K562 (cell line): ENCODE measurements around the gene SERPINA5. TPM values are rescaled to one million over a fixed set of nuclear protein-coding genes. Genes with fewer than 3 reads are reported as not detected.

Experiments used
- ATAC-seq: fragments of 200-7000 bp; cut with Tn5 transposase; 3 replicates; pipeline ENCODE4 v1.9.1; 2020; ENCODE audit warnings: moderate library complexity
- BruUV-seq: library from RNA; stranded (reverse); fragments of 400-500 nt; replicated peaks from 2 replicates; lab custom pipeline; 2021; lab: Mats Ljungman, UMichigan
- CTCF ChIA-PET: fragments of 300-600 bp; formaldehyde crosslinking; extraction: SDS; loops from one replicate; lab custom pipeline; 2021; ENCODE audit warnings: low intra/inter-chr PET ratio; lab: Yijun Ruan, JAX
- POLR2A ChIA-PET: fragments of 300-600, 350-650 bp; sonication (Branson Sonifier 250); formaldehyde crosslinking; extraction: SDS; loops from one replicate; lab custom pipeline; 2021; ENCODE audit warnings: antibody characterized with exemption, inconsistent platforms; lab: Yijun Ruan, JAX
- DNase-seq, 4 experiments: peaks; one replicate each; pipeline versions ENCODE4 v3.0.0 to v3.0.0-alpha.2; 2011 to 2018; ENCODE audit warnings: low spot score in 3 of 4, mixed read lengths in 3 of 4; ENCODE audit errors: extremely low read depth in 1 of 4
- FAIRE-seq: peaks from 2 replicates; lab custom pipeline; 2011; peaks lifted over from hg19 to GRCh38; lab: Jason Lieb, UNC
- H2AFZ ChIP-seq: 2 replicates; pipeline ENCODE4 v1.6.0; 2011; ENCODE audit warnings: low read depth, low read length, control low read depth, inconsistent platforms
- H3K27ac ChIP-seq: fragments of 200-600 bp; 3 replicates; pipeline ENCODE4 v1.8.0; 2011; ENCODE audit warnings: low read depth, mild to moderate bottlenecking, control low read depth, inconsistent platforms, low read length, moderate library complexity, mixed read lengths; ENCODE audit errors: extremely low read depth
- H3K27me3 ChIP-seq, 2 experiments: fragments of 300-600 bp in 1 of 2; 2 replicates in 1 of 2; 3 replicates in 1 of 2; pipeline versions ENCODE4 v1.6.0 to v1.8.0; 2011; ENCODE audit warnings: inconsistent platforms in 2 of 2, low read length in 2 of 2, mild to moderate bottlenecking in 1 of 2, mixed read lengths in 1 of 2, moderate library complexity in 1 of 2; ENCODE audit not compliant: control insufficient read depth in 2 of 2, insufficient read depth in 2 of 2
- H3K36me3 ChIP-seq: fragments of 300-600 bp; 3 replicates; pipeline ENCODE4 v1.8.0; 2011; ENCODE audit warnings: mild to moderate bottlenecking, low read length, inconsistent platforms; ENCODE audit not compliant: control insufficient read depth, insufficient read depth
- H3K4me1 ChIP-seq, 2 experiments: fragments of 200-600 bp in 1 of 2; replicated peaks in 1 of 2; 2 replicates in 1 of 2; 3 replicates in 1 of 2; pipeline versions ENCODE4 v1.5.1 to v1.8.0; 2011; ENCODE audit warnings: inconsistent platforms in 2 of 2, low read length in 2 of 2, mild to moderate bottlenecking in 1 of 2, mixed read lengths in 1 of 2, moderate library complexity in 1 of 2; ENCODE audit not compliant: control insufficient read depth in 2 of 2, insufficient read depth in 2 of 2
- H3K4me2 ChIP-seq: 2 replicates; pipeline ENCODE4 v1.6.1; 2011; ENCODE audit warnings: low read length, control low read depth, inconsistent platforms, mixed read lengths; ENCODE audit not compliant: insufficient read depth
- H3K4me3 ChIP-seq: fragments of 200-600 bp; sonication (generic), shearing (Covaris generic); 2 replicates; pipeline ENCODE4 v1.5.1; 2016; ENCODE audit warnings: control low read depth, inconsistent platforms
- H3K79me2 ChIP-seq: fragments of 200-600 bp; 3 replicates; pipeline ENCODE4 v1.8.0; 2011; ENCODE audit warnings: low read length, inconsistent platforms; ENCODE audit not compliant: control insufficient read depth, insufficient read depth
- H3K9ac ChIP-seq, 2 experiments: 2 replicates each; pipeline versions ENCODE4 v1.6.0 to v1.6.1; 2011; ENCODE audit warnings: low read depth in 2 of 2, low read length in 2 of 2, control low read depth in 1 of 2, inconsistent platforms in 1 of 2, mild to moderate bottlenecking in 1 of 2, mixed read lengths in 1 of 2; ENCODE audit not compliant: insufficient read depth in 1 of 2
- H3K9me1 ChIP-seq: one replicate; pipeline ENCODE4 v1.6.0; 2011; ENCODE audit warnings: inconsistent platforms, mild to moderate bottlenecking, low read length, moderate library complexity; ENCODE audit not compliant: control insufficient read depth, insufficient read depth
- H3K9me3 ChIP-seq: replicated peaks from 2 replicates; pipeline ENCODE4 v1.5.1; 2011; ENCODE audit warnings: low read depth, low read length, inconsistent platforms; ENCODE audit not compliant: control insufficient read depth, insufficient read depth
- H4K20me1 ChIP-seq: replicated peaks from 2 replicates; pipeline ENCODE4 v1.6.1; 2011; ENCODE audit warnings: low read length, inconsistent platforms, mixed read lengths; ENCODE audit not compliant: control insufficient read depth, insufficient read depth
- CBX3 ChIP-seq, 2 experiments: IDR thresholded peaks; 1 replicate in 1 of 2; 2 replicates in 1 of 2; pipeline ENCODE4 v1.6.1; 2012; ENCODE audit warnings: inconsistent platforms in 2 of 2, low read length in 2 of 2, borderline replicate concordance in 1 of 2, control low read depth in 1 of 2
- CXXC5 ChIP-seq: fragments of 250-450 bp; sonication (Bioruptor Pico); IDR thresholded peaks from 2 replicates; pipeline ENCODE4 v1.8.0; 2022; ENCODE audit warnings: inconsistent platforms, mild to moderate bottlenecking, moderate library complexity
- DACH1 ChIP-seq: fragments of 450-650 bp; IDR thresholded peaks from 2 replicates; pipeline ENCODE4 v1.6.1; 2018; ENCODE audit not compliant: partially characterized antibody
- ETV5 ChIP-seq: sonication (generic); formaldehyde crosslinking; IDR thresholded peaks from 2 replicates; pipeline ENCODE4 v1.4.0; 2020; ENCODE audit warnings: low read depth, mild to moderate bottlenecking, missing genetic modification reagents
- FOXA1 ChIP-seq: fragments of 450-650 bp; IDR thresholded peaks from 2 replicates; pipeline ENCODE4 v1.6.1; 2016; ENCODE audit warnings: mild to moderate bottlenecking, borderline replicate concordance
- HNRNPH1 ChIP-seq: fragments of 200-400 bp; formaldehyde crosslinking; optimal IDR thresholded peaks from 2 replicates; pipeline ENCODE3; 2017; ENCODE audit warnings: low read depth, mild to moderate bottlenecking, low read length, moderate library complexity
- KLF1 ChIP-seq: fragments of 450-650 bp; IDR thresholded peaks from 2 replicates; pipeline ENCODE4 v1.6.1; 2016; ENCODE audit warnings: missing genetic modification characterization, missing compliant biosample characterization
- MTA2 ChIP-seq: fragments of 450-650 bp; IDR thresholded peaks from 2 replicates; pipeline ENCODE4 v1.6.1; 2016; ENCODE audit warnings: low read depth
- NFIX ChIP-seq: fragments of 250-450 bp; sonication (Bioruptor Pico); IDR thresholded peaks from 2 replicates; pipeline ENCODE4 v1.4.0; 2020; ENCODE audit warnings: low read depth, mild to moderate bottlenecking, moderate library complexity
- POLR2H ChIP-seq: IDR thresholded peaks from 2 replicates; pipeline ENCODE4 v1.6.1; 2016; ENCODE audit warnings: missing genetic modification characterization, low read depth, mild to moderate bottlenecking, control low read depth, missing compliant biosample characterization, moderate library complexity
- PRPF4 ChIP-seq: fragments of 200-400 bp; formaldehyde crosslinking; IDR thresholded peaks from one replicate; pipeline ENCODE4 v1.6.1; 2017; ENCODE audit warnings: low read length, low read depth, mild to moderate bottlenecking; ENCODE audit not compliant: insufficient read depth, poor library complexity, severe bottlenecking
- TRIM25 ChIP-seq: fragments of 450-650 bp; IDR thresholded peaks from 2 replicates; pipeline ENCODE4 v1.7.0; 2016; ENCODE audit warnings: borderline replicate concordance
- USF2 ChIP-seq: sonication (generic); formaldehyde crosslinking; IDR thresholded peaks from 2 replicates; pipeline ENCODE4 v1.5.0; 2020; ENCODE audit warnings: missing genetic modification reagents
- ZFP36 ChIP-seq: fragments of 150-350 bp; IDR thresholded peaks from 2 replicates; pipeline ENCODE4 v1.6.1; 2018; ENCODE audit warnings: low read length, low read depth; ENCODE audit not compliant: partially characterized antibody
- ZNF583 ChIP-seq: fragments of 250-450 bp; sonication (Bioruptor Pico); IDR thresholded peaks from 2 replicates; pipeline ENCODE4 v1.4.0; 2020
- WGBS: fragments of 100-300 bp; shearing (Covaris generic); methylation state at CpG from one replicate; pipeline ENCODE4 v1.1.6; 2016; ENCODE audit warnings: low coverage, mixed read lengths; ENCODE audit not compliant: insufficient coverage; ENCODE audit errors: missing lambda C conversion rate; 5-methylcytosine and 5-hydroxymethylcytosine counted together
- in situ Hi-C: fragments of 300-500 bp; cut with MboI; formaldehyde crosslinking; loops from 4 replicates; pipeline ENCODE4 v1.15.0; 2018; ENCODE audit warnings: inconsistent platforms, mixed read lengths
- intact Hi-C: fragments of 100-400 bp; cut with micrococcal nuclease; formaldehyde crosslinking; loops from 2 replicates; pipeline ENCODE4 v1.14.2; 2022
- polyA plus RNA-seq, 8 experiments: library from polyadenylated mRNA; depleted of rRNA in 4 of 8; stranded (reverse) in 5 of 8; unstranded in 3 of 8; fragments of >200 nt; fragmentation: Nextera tagmentation in 2 of 8; fragmentation: Illumina TruSeq in 1 of 8; extraction: Ambion mirVana in 2 of 8; extraction: Trizol in 1 of 8; gene quantifications; 2 replicates each; pipeline versions ENCODE4 v1.2.1 to v1.2.3, GENCODE V29; 2011 to 2014; ENCODE audit warnings: inconsistent platforms in 1 of 8, missing spikeins in 1 of 8
- total RNA-seq, 7 experiments: library from RNA; depleted of rRNA in 6 of 7; stranded (reverse); fragments of >200 nt in 6 of 7; fragmentation: Illumina TruSeq in 2 of 7; extraction: Trizol in 2 of 7; gene quantifications; 2 replicates each; pipeline versions ENCODE4 v1.2.1 to v1.2.3, GENCODE V29; 2011 to 2021; ENCODE audit warnings: low replicate concordance in 1 of 7

Gene SERPINA5
- total and polyA plus RNA-seq, 9 of the 15 experiments (the other 6 are each of a cell fraction or from before 2014, with no cell fraction given), result 0.38 TPM; not detected in 8

- intact Hi-C loops, result no loop called here
- H3K4me2 ChIP-seq, result no peak overlapping the region
- ChIA-PET POLR2A (no interaction called here), CTCF (no interaction called here)
- no TSS peak for BruUV-seq
- WGBS, result 0% methylated on average over 10 of the region's 10 CpGs
- no peaks in the 10 kb centered on the region for H4K20me1 ChIP-seq
- in situ Hi-C loops, result no loop called here
- TF ChIP-seq POLR2H (tag) (no peak), ZFP36 (peak; percentile 54)
- no peak overlapping the region for H3K9ac ChIP-seq
- H2AFZ ChIP-seq, result no peak overlapping the region
- no peak overlapping the region for H3K4me3 ChIP-seq
- FAIRE-seq, result no peak
- no peaks in the 10 kb centered on the region for H3K4me1 ChIP-seq
- no peaks in the 10 kb centered on the region for H3K36me3 ChIP-seq
- no peak for ATAC-seq
- no peaks in the 10 kb centered on the region for H3K79me2 ChIP-seq
- no peak for DNase-seq
- no peak overlapping the region for H3K27ac ChIP-seq
- no peaks in the 10 kb centered on the region for H3K9me3 ChIP-seq
- no peaks in the 10 kb centered on the region for H3K9me1 ChIP-seq
- H3K27me3 ChIP-seq, result no peaks in the 10 kb centered on the region
Observed at GRCh38 chr14:94624537-94625352, 43.5 kb downstream of the SERPINA5 start.

GRCh38 chr14:94625353-94625635 is 44.1 kb downstream of the SERPINA5 start:
- no peak for DNase-seq
- in situ Hi-C loops, result no loop called here
- no peaks in the 10 kb centered on the region for H3K27me3 ChIP-seq
- H3K4me3 ChIP-seq, result no peak overlapping the region
- WGBS, result 0% methylated on average over 2 of the region's 2 CpGs
- no peak for FAIRE-seq
- no TSS peak for BruUV-seq
- H3K27ac ChIP-seq, result no peak overlapping the region
- no peaks in the 10 kb centered on the region for H3K79me2 ChIP-seq
- H3K4me2 ChIP-seq, result no peak overlapping the region
- no peak for ATAC-seq
- H4K20me1 ChIP-seq, result no peaks in the 10 kb centered on the region
- intact Hi-C loops, result no loop called here
- no peaks in the 10 kb centered on the region for H3K9me1 ChIP-seq
- POLR2A ChIA-PET, result no interaction called here
- H3K4me1 ChIP-seq, result no peaks in the 10 kb centered on the region
- no peaks in the 10 kb centered on the region for H3K36me3 ChIP-seq
- H3K9ac ChIP-seq, result no peak overlapping the region
- CTCF ChIA-PET, result no interaction called here
- no peaks in the 10 kb centered on the region for H3K9me3 ChIP-seq
- no peak overlapping the region for H2AFZ ChIP-seq
- TF ChIP-seq ZNF583 (CRISPR knock-in tag), result no peak
- no peak for TF ChIP-seq NFIX (CRISPR knock-in tag)
- TF ChIP-seq MTA2, result no peak
- no peak for TF ChIP-seq USF2 (CRISPR knock-in tag)
- TF ChIP-seq FOXA1, result no peak
- TF ChIP-seq PRPF4, result no peak
- no peak for TF ChIP-seq TRIM25
- TF ChIP-seq ETV5, result no peak
- TF ChIP-seq DACH1, result no peak
- no peak for TF ChIP-seq CBX3 (IDR thresholded peaks at IDR 0.05; ENCODE audit: borderline replicate concordance in 1 of 2, low read length in 2 of 2)
- no peak for TF ChIP-seq KLF1
- TF ChIP-seq CXXC5 (CRISPR knock-in tag), result no peak
- TF ChIP-seq HNRNPH1, result no peak
